Upper lobe of left lung (tissue), 4 donors: ENCODE results near the gene OLFM4.

Experiments
- EP300 ChIP-seq, 4 donors: sonication (generic); formaldehyde crosslinking; IDR thresholded peaks; one replicate each; pipeline ENCODE4 v1.5.1; 2017; ENCODE audit warnings: antibody characterized with exemption in 4 of 4, control low read depth in 2 of 4
- POLR2A ChIP-seq, 4 donors: fragments of 450-650 bp; IDR thresholded peaks; one replicate each; pipeline ENCODE4 v1.5.1; 2016 to 2017; ENCODE audit warnings: antibody characterized with exemption in 4 of 4, mild to moderate bottlenecking in 2 of 4
- POLR2AphosphoS5 ChIP-seq, 2 donors: sonication (generic); formaldehyde crosslinking; IDR thresholded peaks; one replicate each; pipeline ENCODE4 v1.5.1; 2017; ENCODE audit warnings: antibody characterized with exemption in 2 of 2
- TF ChIP-seq, protein P1 (sequence below), 6 experiments: fragments of 450-650 bp in 4 of 6; fragments of 200-600 bp in 2 of 6; sonication (generic) in 2 of 6; IDR thresholded peaks; one replicate each; pipeline ENCODE4 v1.5.1; 2016 to 2019; ENCODE audit warnings: antibody characterized with exemption in 6 of 6

DNA sequence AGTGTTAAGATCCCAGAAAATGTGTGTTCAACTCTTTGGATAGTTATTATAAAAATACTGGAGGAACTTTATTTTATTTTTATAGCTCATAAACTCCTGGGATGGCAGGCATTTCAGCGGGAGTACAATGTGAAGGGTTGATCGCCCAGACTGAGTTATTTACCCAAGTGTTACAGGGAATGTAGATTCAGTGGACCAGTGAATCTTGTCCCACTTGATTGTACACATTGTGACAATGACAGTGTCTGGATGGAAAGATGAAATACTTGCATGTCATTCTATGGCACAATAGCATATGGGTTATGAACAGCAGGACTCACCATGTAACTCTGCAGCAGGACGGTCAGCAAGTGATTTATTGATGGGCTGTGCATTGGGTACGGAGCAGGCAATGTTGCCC is 20.3 kb downstream of the OLFM4 start:
- TF ChIP-seq, protein P1, sequence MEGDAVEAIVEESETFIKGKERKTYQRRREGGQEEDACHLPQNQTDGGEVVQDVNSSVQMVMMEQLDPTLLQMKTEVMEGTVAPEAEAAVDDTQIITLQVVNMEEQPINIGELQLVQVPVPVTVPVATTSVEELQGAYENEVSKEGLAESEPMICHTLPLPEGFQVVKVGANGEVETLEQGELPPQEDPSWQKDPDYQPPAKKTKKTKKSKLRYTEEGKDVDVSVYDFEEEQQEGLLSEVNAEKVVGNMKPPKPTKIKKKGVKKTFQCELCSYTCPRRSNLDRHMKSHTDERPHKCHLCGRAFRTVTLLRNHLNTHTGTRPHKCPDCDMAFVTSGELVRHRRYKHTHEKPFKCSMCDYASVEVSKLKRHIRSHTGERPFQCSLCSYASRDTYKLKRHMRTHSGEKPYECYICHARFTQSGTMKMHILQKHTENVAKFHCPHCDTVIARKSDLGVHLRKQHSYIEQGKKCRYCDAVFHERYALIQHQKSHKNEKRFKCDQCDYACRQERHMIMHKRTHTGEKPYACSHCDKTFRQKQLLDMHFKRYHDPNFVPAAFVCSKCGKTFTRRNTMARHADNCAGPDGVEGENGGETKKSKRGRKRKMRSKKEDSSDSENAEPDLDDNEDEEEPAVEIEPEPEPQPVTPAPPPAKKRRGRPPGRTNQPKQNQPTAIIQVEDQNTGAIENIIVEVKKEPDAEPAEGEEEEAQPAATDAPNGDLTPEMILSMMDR (IDR thresholded peaks at IDR 0.05), result no peak
- no peak for TF ChIP-seq POLR2AphosphoS5 (IDR thresholded peaks at IDR 0.05)
- no peak for TF ChIP-seq POLR2A (IDR thresholded peaks at IDR 0.05)
- TF ChIP-seq EP300 (IDR thresholded peaks at IDR 0.05), result no peak
